GM12892 (cell line): ENCODE data around the gene LRMDA.

ENCODE experiments used
- DNase-seq: peaks from one replicate; pipeline ENCODE4 v3.0.0; 2011; ENCODE audit not compliant: insufficient read length
- FAIRE-seq: peaks from 2 replicates; lab custom pipeline; 2011; peaks lifted over from hg19 to GRCh38; lab: Jason Lieb, UNC
- POLR2A ChIP-seq: IDR thresholded peaks from 2 replicates; pipeline ENCODE4 v1.6.1; 2011; ENCODE audit warnings: low read depth, low read length, control low read depth
- POLR2AphosphoS5 ChIP-seq: IDR thresholded peaks from 2 replicates; pipeline ENCODE4 v1.6.1; 2011; ENCODE audit warnings: low read depth, low read length, control low read depth
- TAF1 ChIP-seq: IDR thresholded peaks from 2 replicates; pipeline ENCODE4 v1.6.1; 2011; ENCODE audit warnings: low read depth, mild to moderate bottlenecking, control low read depth, low read length, borderline replicate concordance

Gene LRMDA

GRCh38 chr10:75544386-75544785, 113.0 kb downstream of the LRMDA start:
- TF ChIP-seq TAF1 (no peak), POLR2AphosphoS5 (no peak), POLR2A (no peak)
- FAIRE-seq (no peak), DNase-seq (no peak)

GRCh38 chr10:75544993-75545706, 113.7 kb downstream of the LRMDA start:
- no peak for TF ChIP-seq POLR2A
- no peak for TF ChIP-seq TAF1
- no peak for TF ChIP-seq POLR2AphosphoS5
- DNase-seq (no peak), FAIRE-seq (no peak)

- TF ChIP-seq POLR2A: no peak
- TF ChIP-seq POLR2AphosphoS5: no peak
- no peak for TF ChIP-seq TAF1
- DNase-seq: no peak
- FAIRE-seq: no peak
These were observed 114.6 kb downstream of the LRMDA start for GRCh38 chr10:75546004-75546403.

- DNase-seq: no peak
- FAIRE-seq: no peak
- TF ChIP-seq POLR2AphosphoS5 (no peak), TAF1 (no peak)
These were observed 116.2 kb downstream of the LRMDA start for GRCh38 chr10:75547391-75548298.

- FAIRE-seq (no peak), DNase-seq (no peak)
- TF ChIP-seq POLR2A: no peak
- TF ChIP-seq POLR2AphosphoS5: no peak
- no peak for TF ChIP-seq TAF1
These were observed 116.9 kb downstream of the LRMDA start for GRCh38 chr10:75548356-75548755.

- DNase-seq (no peak), FAIRE-seq (no peak)
- no peak for TF ChIP-seq POLR2A
These were observed 118.8 kb downstream of the LRMDA start for GRCh38 chr10:75550191-75550590.

GRCh38 chr10:75552171-75552570, 120.7 kb downstream of the LRMDA start:
- DNase-seq (no peak), FAIRE-seq (no peak)
- TF ChIP-seq TAF1: no peak

- no peak for DNase-seq
- no peak for FAIRE-seq
- TF ChIP-seq TAF1 (no peak), POLR2AphosphoS5 (no peak), POLR2A (no peak)
These were observed 122.1 kb downstream of the LRMDA start for GRCh38 chr10:75553550-75553949.

- no peak for TF ChIP-seq POLR2A
- TF ChIP-seq TAF1: no peak
- TF ChIP-seq POLR2AphosphoS5: no peak
- DNase-seq (no peak), FAIRE-seq (no peak)
These were observed 123.9 kb downstream of the LRMDA start for GRCh38 chr10:75555323-75555722.

- no peak for FAIRE-seq
- TF ChIP-seq POLR2AphosphoS5 (no peak), POLR2A (no peak), TAF1 (no peak)
- DNase-seq: no peak
These were observed 124.9 kb downstream of the LRMDA start for GRCh38 chr10:75556320-75556719.

- no peak for FAIRE-seq
- TF ChIP-seq POLR2A (no peak), POLR2AphosphoS5 (no peak)
- DNase-seq: no peak
These were observed 134.1 kb downstream of the LRMDA start for GRCh38 chr10:75565286-75566251.
